Activated gamma-delta T cell treated with Interleukin-2 at 50 U/mL for 16 hours (primary cell): ENCODE measurements around the gene KNDC1.
"Not testable (repeated sequence)": the region's sequence is repeated elsewhere in the genome, so short reads cannot be mapped to it uniquely, and the experiment has no call there.

Experiments
- DNase-seq: peaks from one replicate; pipeline ENCODE4 v3.0.0-alpha.2; 2020

The KNDC1 gene, protein sequence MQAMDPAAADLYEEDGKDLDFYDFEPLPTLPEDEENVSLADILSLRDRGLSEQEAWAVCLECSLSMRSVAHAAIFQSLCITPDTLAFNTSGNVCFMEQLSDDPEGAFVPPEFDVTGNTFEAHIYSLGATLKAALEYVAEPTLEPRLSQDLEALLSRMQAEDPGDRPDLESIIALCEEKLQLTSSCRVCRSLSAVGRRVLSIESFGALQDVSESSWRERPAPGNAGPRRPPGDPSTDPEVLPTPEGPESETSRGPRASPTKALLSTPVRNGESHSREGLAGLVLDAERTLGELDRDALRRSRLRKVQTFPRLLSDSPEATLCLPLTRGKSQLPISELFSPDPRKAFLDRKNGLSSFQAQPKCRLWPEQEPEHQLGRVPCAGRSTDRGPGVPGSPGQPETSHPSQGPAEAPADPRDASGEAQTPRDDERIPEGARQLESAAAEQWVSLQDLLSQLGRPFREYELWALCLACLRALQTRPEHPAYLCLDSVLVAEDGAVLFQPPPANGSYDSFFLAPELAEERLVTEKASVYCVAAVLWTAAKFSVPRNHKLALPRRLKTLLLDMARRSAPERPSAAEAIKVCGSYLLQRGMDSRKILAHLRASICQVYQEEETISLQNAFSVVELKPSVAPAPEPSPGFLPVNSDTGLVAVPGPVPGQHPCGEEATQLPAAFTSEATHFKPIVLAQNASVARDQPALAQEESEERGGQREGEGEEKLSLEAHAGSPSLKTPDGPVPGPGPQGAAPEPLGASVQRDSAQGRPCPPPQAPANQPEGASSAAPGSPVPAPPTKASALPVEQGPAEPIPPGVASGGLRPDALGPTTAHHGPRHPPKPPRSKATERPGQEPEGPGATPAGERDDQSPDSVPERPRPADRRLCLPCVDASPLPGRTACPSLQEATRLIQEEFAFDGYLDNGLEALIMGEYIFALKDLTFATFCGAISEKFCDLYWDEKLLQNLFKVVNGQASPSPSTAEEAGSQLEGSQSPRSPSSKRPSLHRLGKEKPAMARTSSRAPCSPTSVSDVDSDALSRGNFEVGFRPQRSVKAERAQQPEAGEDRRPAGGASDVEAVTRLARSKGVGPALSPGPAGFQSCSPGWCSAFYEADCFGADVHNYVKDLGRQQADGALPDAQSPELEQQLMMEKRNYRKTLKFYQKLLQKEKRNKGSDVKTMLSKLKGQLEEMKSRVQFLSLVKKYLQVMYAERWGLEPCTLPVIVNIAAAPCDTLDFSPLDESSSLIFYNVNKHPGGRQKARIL (N-terminal part only)

GRCh38 chr10:133159950-133160825 is at the start of gene KNDC1:
KNDC1 (plus strand) TSS chr10:133160219; CDS start chr10:133160468, 249 bp downstream.
- DNase-seq = no peak

- DNase-seq = no peak
These were observed 49.3 kb upstream of the KNDC1 start for GRCh38 chr10:133110609-133111275.

- DNase-seq = not testable (repeated sequence)
These were observed 48.4 kb upstream of the KNDC1 start for GRCh38 chr10:133111640-133112039.

DNA sequence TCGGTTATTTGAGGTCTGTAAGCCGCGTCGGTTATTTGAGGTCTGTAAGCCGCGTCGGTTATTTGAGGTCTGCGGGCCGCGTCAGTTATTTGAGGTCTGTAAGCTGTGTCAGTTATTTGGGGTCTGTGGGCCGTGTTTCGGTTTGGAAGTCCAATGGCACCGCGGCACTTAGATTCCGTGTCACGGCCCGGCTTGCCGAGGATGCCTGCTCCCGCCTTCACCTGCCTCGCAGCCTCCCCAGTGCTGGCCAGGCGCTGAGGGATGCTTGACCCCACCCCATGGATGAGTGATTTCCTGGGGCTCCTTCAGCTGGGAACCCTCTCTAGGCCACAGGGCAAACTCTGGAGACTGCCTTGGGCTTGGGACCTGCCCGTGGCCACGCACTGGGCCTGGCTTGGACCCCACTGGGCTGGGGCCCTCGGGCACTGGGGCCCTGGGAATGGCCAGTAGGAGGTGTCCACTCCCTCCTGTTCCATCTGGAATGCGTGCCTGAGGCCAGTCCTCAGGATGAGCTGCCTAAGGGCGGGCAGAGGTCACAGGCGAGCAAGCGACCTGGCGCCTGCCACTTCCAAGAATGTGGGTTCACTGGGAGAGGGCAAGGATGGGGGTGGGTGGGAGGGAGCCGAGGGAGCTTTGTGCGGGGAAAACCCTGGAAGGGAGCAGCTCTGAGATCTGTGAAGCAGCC is 46.7 kb upstream of the KNDC1 start:
- no peak for DNase-seq

- no peak for DNase-seq
These were observed 46.2 kb upstream of the KNDC1 start for GRCh38 chr10:133113847-133114246.

DNA sequence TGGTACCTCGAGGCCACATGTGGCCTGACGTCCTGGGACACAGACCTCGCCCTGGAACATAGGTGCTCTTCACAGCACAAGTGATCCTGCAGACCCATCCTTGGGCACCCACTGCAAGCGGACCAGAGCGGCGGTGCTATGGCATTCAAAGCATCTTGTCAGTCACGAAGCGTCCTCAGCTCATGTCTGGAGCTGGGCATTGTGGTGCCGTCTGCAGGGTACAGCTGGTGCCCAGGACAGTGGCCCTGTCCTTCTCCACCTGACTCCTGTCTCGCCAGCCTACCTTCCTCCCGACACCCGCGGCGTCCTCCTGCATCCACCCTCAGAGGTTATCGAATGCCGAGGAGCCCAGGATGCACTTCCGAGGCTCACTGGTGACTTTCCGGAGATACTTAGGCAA is 45.8 kb upstream of the KNDC1 start:
- no peak for DNase-seq

GRCh38 chr10:133114726-133115452 is 45.1 kb upstream of the KNDC1 start:
- no peak for DNase-seq

GRCh38 chr10:133115453-133115842 is 44.6 kb upstream of the KNDC1 start:
- no peak for DNase-seq

- DNase-seq = no peak
These were observed 44.0 kb upstream of the KNDC1 start for GRCh38 chr10:133115976-133116375.

GRCh38 chr10:133116455-133116854 is 43.6 kb upstream of the KNDC1 start:
- no peak for DNase-seq

- DNase-seq = no peak
These were observed 42.9 kb upstream of the KNDC1 start for GRCh38 chr10:133117036-133117687.

- no peak for DNase-seq
These were observed 42.3 kb upstream of the KNDC1 start for GRCh38 chr10:133117688-133118071.

DNA sequence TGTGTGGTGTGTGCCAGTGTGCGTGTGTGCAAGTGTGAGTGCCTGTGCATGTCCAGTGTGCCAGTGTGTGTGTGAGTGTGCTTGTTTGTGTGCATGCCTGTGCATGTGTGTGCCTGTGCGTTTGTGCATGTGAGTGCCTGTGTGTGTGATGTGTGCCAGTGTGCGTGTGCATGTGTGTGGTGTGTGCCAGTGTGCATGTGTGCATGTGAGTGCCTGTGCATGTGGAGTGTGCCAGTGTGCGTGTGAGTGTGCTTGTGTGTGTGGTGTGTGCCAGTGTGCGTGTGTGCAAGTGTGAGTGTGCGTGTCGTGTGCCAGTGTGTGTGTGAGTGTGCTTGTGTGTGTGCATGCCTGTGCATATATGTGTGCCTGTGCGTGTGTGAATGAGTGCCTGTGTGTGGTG is 38.5 kb upstream of the KNDC1 start:
- DNase-seq = no peak

DNA sequence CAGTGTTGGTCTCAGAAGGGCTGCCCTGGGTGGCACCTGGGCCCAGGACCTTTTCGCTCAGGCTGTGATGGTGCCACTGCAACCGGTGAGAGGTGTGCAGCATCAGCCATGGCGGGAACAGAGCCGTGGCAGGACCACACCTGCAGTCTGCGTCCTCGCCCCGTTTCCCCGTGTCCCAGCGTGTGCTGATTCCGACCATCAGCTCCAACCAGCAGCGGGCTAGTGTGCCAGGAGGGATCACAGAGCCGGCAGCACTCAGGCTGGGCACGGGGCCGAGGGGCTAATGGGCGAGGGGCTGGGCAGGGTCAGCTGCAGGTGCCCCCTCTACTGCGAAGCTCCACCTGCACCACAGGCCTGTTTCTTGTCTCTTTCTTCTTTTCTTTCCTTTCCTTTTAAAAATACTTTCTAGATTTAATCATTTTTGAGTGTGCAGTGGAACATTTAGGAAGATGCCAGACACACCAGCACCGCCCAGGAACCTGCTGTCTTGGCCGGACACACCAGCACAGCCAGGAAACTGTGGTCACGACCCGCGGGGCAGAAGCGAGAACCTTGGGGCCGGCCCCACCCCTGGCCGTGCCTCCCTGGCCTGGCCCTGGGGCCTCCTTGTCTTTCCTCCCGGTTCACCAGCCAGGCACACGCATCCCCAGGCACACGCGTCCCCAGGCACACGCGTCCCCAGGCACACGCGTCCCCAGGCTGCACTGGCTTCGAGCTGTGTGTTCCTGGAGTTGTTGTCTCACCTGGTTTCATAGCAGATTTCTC is 37.7 kb upstream of the KNDC1 start:
- DNase-seq = no peak

- no peak for DNase-seq
These were observed 36.8 kb upstream of the KNDC1 start for GRCh38 chr10:133123050-133123745.

DNA sequence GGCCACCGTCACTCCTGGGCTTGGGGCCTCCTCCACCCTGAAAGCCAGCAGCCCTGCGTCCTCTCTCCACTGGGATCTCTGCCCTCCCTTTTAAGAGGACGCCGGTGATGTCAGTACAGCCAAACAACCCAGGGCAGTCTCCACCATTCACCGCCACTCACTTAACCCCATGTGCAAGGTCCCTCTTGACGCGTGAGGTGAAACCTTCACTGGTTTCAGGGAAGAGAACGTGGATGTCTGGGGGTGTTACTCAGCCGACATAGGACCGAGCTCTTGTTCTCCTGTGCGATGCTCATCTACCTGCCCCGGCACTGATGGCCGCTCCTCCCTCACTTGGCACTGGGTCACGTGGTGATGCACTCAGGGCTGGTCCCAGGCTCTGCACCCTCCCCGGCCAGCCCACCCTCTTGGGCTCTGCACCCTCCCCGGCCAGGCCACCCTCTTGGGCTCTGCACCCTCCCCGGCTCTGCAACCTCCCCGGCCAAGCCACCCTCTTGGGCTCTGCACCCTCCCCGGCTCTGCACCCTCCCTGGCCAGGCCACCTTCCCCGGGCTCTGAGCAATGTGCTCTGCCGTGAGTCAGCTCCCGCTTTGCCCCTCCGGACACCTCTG is 36.2 kb upstream of the KNDC1 start:
- DNase-seq = no peak

DNA sequence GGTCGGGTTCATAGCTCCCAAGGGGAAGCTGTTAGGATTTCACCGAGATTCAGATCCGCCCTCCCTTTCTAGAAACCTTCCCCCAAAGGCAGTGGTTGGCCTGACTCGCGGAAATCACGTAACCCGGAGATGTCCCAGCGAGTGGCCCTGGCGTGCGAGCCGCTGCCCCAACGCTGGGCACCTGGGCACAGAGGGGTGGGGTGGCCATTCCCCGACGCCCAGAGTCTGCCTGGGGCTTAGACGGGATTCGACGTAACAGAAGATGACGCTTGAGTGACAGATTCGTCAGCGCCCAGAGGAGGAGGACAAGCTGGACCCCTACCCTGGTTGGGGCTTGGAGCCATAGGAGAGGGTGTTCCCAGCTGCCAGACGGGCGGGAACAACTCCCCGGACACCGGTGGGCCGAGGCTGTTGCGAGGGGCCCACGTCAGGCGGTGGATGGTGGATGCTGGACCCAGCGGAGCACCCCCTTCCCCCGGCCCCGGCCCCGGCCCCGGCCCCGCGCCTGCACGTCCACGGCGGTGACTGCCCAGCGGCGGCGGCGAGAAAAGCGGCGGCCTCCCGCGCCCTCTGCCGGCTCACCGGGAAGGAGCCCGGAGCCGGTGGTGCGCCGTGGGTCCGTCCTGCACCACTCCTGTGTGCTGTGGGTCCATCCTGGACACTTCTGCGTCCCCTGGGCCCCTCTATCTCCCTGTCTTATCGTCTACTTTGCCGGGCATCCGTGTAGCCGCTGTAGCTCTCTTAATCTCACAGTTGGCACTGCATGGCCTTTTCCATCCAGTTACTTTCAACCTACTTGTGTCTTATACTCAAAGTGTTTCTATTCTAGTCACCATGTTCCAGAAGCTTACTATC is 35.4 kb upstream of the KNDC1 start:
- DNase-seq = no peak
